GM12801 (cell line): ENCODE measurements around the gene IFNL4.

Experiments used
- CTCF ChIP-seq: IDR thresholded peaks from one replicate; pipeline ENCODE4 v1.5.1; 2011; ENCODE audit warnings: control low read depth; ENCODE audit not compliant: insufficient read length; ENCODE audit errors: extremely low read depth

The IFNL4 gene

DNA sequence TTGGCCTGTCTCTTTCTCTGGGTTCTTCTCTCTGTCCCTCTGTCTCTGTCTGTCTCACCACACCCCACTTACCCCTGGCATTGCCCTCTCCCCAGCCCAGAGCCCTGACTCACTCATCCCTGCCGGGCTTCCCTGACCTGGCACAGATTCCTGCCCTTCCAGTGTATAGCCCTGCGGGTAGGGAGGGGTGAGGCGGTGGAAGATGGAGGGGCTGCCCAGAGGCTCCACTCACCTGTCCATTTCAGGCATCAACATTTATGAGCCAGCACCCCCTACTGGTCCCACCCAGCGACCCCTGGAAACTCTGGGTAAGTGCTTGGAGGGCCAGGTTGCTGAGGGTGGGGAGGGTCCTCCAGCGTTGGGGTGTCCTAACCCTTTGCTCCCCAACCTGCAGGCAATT is 50.8 kb downstream of the IFNL4 start:
- TF ChIP-seq CTCF: no peak

GRCh38 chr19:39196860-39197562 is 51.6 kb downstream of the IFNL4 start, which contains the start of gene NCCRP1:
TSS of gene NCCRP1 (plus strand) at chr19:39196964. CDS start at chr19:39196983, 19 bp downstream.
- no peak for TF ChIP-seq CTCF

- TF ChIP-seq CTCF: no peak
Observed at GRCh38 chr19:39196320-39196719, 52.3 kb downstream of the IFNL4 start.
